GM12878 (cell line): ENCODE data around the gene CLPSL1.

Experiments
- BACH1 ChIP-seq: fragments of 450-650 bp; IDR thresholded peaks from 2 replicates; pipeline ENCODE4 v1.6.1; 2017; ENCODE audit warnings: mild to moderate bottlenecking, borderline replicate concordance
- CREB1 ChIP-seq: IDR thresholded peaks from 2 replicates; pipeline ENCODE4 v1.6.1; 2012; ENCODE audit warnings: low read depth, mild to moderate bottlenecking, inconsistent platforms
- FOS ChIP-seq: IDR thresholded peaks from 3 replicates; pipeline ENCODE4 v1.6.1; 2011; ENCODE audit warnings: borderline replicate concordance; ENCODE audit not compliant: insufficient read length; ENCODE audit errors: extremely low read depth
- MEF2A ChIP-seq: IDR thresholded peaks from 2 replicates; pipeline ENCODE4 v1.6.1; 2011; ENCODE audit warnings: low read depth, mild to moderate bottlenecking, low read length, moderate library complexity; ENCODE audit not compliant: insufficient read depth
- MYC ChIP-seq: IDR thresholded peaks from 2 replicates; pipeline ENCODE4 v1.6.1; 2011; ENCODE audit warnings: mild to moderate bottlenecking, low read length, moderate library complexity, inconsistent platforms; ENCODE audit not compliant: insufficient read depth, insufficient replicate concordance, insufficient read length, severe bottlenecking
- SIN3A ChIP-seq: IDR thresholded peaks from 2 replicates; pipeline ENCODE4 v1.6.1; 2012; ENCODE audit warnings: low read depth, low read length, improper control_type of control experiment

GRCh38 chr6:35801148-35801547 lies 20.3 kb downstream of the CLPSL1 start:
- TF ChIP-seq SIN3A = no peak
- no peak for TF ChIP-seq MYC
- TF ChIP-seq FOS = no peak
- no peak for TF ChIP-seq MEF2A
- no peak for TF ChIP-seq BACH1
- no peak for TF ChIP-seq CREB1
